Left lung (tissue), 10 donors: ENCODE results near the gene JAKMIP1. TPM values are rescaled to one million over a fixed set of nuclear protein-coding genes. Genes with fewer than 3 reads are reported as not detected.

ENCODE experiments used
- ATAC-seq: fragments of 200-7000 bp; cut with Tn5 transposase; one replicate; pipeline ENCODE4 v1.9.1; 2020; ENCODE audit warnings: moderate library complexity
- DNase-seq, 4 donors: peaks; one replicate each; pipeline ENCODE4 v3.0.0-alpha.2; 2013 to 2020
- H3K27ac ChIP-seq, 2 donors: fragments of 200-600 bp; sonication (generic) in 1 of 2; one replicate each; pipeline versions ENCODE4 v1.5.0 to v1.8.0; 2020 to 2021
- H3K27me3 ChIP-seq, 2 donors: fragments of 200-600 bp; sonication (generic) in 1 of 2; one replicate each; pipeline versions ENCODE4 v1.5.0 to v1.8.0; 2020 to 2021
- H3K36me3 ChIP-seq, 2 donors: fragments of 200-600 bp; sonication (generic) in 1 of 2; one replicate each; pipeline versions ENCODE4 v1.5.0 to v1.8.0; 2020 to 2021
- H3K4me1 ChIP-seq, 2 donors: fragments of 200-600 bp; one replicate each; pipeline ENCODE4 v1.8.0; 2021
- H3K4me3 ChIP-seq, 2 donors: fragments of 200-600 bp; sonication (generic) in 1 of 2; one replicate each; pipeline versions ENCODE4 v1.5.0 to v1.8.0; 2020 to 2021; ENCODE audit warnings: mild to moderate bottlenecking in 1 of 2
- H3K9me3 ChIP-seq, 2 donors: fragments of 200-600 bp; sonication (generic) in 1 of 2; one replicate each; pipeline versions ENCODE4 v1.5.0 to v1.8.0; 2020 to 2021
- intact Hi-C, 2 donors: fragments of 100-400 bp; cut with DNase I; formaldehyde crosslinking; loops; one replicate each; pipeline versions ENCODE4 v1.11.2 to v1.14.2; 2022
- polyA plus RNA-seq, 6 donors: library from polyadenylated mRNA; unstranded; fragments of 120-200 nt; gene quantifications; one replicate each; pipeline ENCODE4 v1.2.1, GENCODE V29; 2013; ENCODE audit not compliant: insufficient read length in 6 of 6
- total RNA-seq, 2 donors: library from RNA; stranded (reverse); fragmentation: NEBNext Ultra II Directional; extraction: Animal tissue kit (Norgen Biotek cat#: 25700); gene quantifications; one replicate each; pipeline ENCODE4 v1.2.1, GENCODE V29; 2021
- TF ChIP-seq, protein P1 (sequence below), 2 donors: fragments of 200-600 bp; sonication (generic) in 1 of 2; IDR thresholded peaks; one replicate each; pipeline versions ENCODE4 v1.5.0 to v1.8.0; 2021; ENCODE audit warnings: antibody characterized with exemption in 2 of 2
- donor health status: DM: no; HTN: yes; CAD: no.
- donor health status: DM: no; HTN: no; CAD: no.

The JAKMIP1 gene
- total and polyA plus RNA-seq, 8 donors = 0.13 to 0.79 (median 0.21) TPM; not detected in 1

- no peak overlapping the region for H3K4me3 ChIP-seq
- no peak overlapping the region for H3K27ac ChIP-seq
- DNase-seq (no peak), ATAC-seq (no peak)
- intact Hi-C loops = no loop called here
- TF ChIP-seq, protein P1, sequence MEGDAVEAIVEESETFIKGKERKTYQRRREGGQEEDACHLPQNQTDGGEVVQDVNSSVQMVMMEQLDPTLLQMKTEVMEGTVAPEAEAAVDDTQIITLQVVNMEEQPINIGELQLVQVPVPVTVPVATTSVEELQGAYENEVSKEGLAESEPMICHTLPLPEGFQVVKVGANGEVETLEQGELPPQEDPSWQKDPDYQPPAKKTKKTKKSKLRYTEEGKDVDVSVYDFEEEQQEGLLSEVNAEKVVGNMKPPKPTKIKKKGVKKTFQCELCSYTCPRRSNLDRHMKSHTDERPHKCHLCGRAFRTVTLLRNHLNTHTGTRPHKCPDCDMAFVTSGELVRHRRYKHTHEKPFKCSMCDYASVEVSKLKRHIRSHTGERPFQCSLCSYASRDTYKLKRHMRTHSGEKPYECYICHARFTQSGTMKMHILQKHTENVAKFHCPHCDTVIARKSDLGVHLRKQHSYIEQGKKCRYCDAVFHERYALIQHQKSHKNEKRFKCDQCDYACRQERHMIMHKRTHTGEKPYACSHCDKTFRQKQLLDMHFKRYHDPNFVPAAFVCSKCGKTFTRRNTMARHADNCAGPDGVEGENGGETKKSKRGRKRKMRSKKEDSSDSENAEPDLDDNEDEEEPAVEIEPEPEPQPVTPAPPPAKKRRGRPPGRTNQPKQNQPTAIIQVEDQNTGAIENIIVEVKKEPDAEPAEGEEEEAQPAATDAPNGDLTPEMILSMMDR (IDR thresholded peaks at IDR 0.05) = no peak
- H3K4me1 ChIP-seq = no peaks in the 10 kb centered on the region
- H3K27me3 ChIP-seq = peaks cover 0 to 15% of the 10 kb centered on the region in 2 donors
- H3K9me3 ChIP-seq = no peaks in the 10 kb centered on the region
- H3K36me3 ChIP-seq = no peaks in the 10 kb centered on the region
These were observed 76.4 kb downstream of the JAKMIP1 start for GRCh38 chr4:6123976-6124375.

- TF ChIP-seq, protein P1 (IDR thresholded peaks at IDR 0.05) = no peak
- H3K4me3 ChIP-seq = no peak overlapping the region
- no peak for DNase-seq
- no peak for ATAC-seq
- H3K4me1 ChIP-seq = no peaks in the 10 kb centered on the region
- H3K27ac ChIP-seq = no peak overlapping the region
- peaks cover 0 to 13% of the 10 kb centered on the region in 2 donors for H3K27me3 ChIP-seq
- intact Hi-C loops = no loop called here
- no peaks in the 10 kb centered on the region for H3K36me3 ChIP-seq
- no peaks in the 10 kb centered on the region for H3K9me3 ChIP-seq
These were observed 76.8 kb downstream of the JAKMIP1 start for GRCh38 chr4:6123541-6123940.

DNA sequence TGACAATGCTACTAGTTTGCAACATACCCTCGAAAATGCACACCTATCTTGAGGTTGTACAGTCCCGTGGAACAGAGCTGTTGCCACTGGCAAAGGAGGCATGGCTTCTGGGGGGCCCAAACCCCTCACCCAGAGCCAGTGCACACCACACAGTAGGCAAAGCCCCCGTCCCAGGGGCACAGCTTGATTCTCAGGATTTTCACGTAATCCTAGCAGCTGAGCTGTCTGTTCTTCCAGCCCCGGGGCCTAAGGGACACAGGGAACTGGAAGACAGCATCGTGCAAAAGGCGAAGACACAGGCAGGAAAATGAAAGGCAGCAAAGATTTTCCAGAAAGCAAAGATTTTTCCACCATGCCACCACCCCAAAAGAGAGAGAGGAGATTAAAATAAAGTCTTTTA is 77.2 kb downstream of the JAKMIP1 start:
- intact Hi-C loops = no loop called here
- Histone ChIP-seq H3K27ac (no peak overlapping the region), H3K4me1 (no peaks in the 10 kb centered on the region), H3K4me3 (no peak overlapping the region), H3K27me3 (peaks cover 0 to 9% of the 10 kb centered on the region in 2 donors), H3K9me3 (no peaks in the 10 kb centered on the region), H3K36me3 (no peaks in the 10 kb centered on the region)
- TF ChIP-seq, protein P1 (IDR thresholded peaks at IDR 0.05) = no peak
- DNase-seq = no peak
- no peak for ATAC-seq

GRCh38 chr4:6122496-6122895 is 77.9 kb downstream of the JAKMIP1 start:
- no peak overlapping the region for H3K27ac ChIP-seq
- no peaks in the 10 kb centered on the region for H3K9me3 ChIP-seq
- no peaks in the 10 kb centered on the region for H3K36me3 ChIP-seq
- intact Hi-C loops = no loop called here
- no peaks in the 10 kb centered on the region for H3K4me1 ChIP-seq
- no peak for ATAC-seq
- peaks cover 0 to 3% of the 10 kb centered on the region in 2 donors for H3K27me3 ChIP-seq
- H3K4me3 ChIP-seq = no peak overlapping the region
- no peak for DNase-seq
- TF ChIP-seq, protein P1 (IDR thresholded peaks at IDR 0.05) = no peak

DNA sequence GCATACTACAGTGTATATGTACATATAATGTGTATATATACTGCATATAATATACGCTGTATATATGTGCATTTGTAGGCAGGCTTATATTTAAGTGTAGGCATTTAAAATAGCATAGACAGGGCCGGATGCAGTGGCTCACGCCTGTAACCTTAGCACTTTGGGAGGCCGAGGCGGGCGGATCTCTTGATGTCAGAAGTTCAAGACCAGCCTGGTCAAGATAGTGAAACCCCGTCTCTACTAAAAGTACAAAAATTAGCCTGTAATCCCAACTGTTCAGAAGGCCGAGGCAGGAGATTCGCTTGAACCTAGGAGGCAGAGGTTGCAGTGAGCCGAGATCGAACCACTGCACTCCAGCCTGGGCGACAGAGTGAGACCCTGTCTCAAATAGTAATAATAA is 78.4 kb downstream of the JAKMIP1 start:
- TF ChIP-seq, protein P1 (IDR thresholded peaks at IDR 0.05) = no peak
- H3K4me1 ChIP-seq = no peaks in the 10 kb centered on the region
- no peaks in the 10 kb centered on the region for H3K36me3 ChIP-seq
- no peak for ATAC-seq
- H3K4me3 ChIP-seq = no peak overlapping the region
- no peak overlapping the region for H3K27ac ChIP-seq
- DNase-seq = no peak
- intact Hi-C loops = no loop called here
- H3K9me3 ChIP-seq = no peaks in the 10 kb centered on the region
- peaks cover 0 to 3% of the 10 kb centered on the region in 2 donors for H3K27me3 ChIP-seq
